GM19328 (cell line): ENCODE measurements around the gene ELL.

Experiments used
- ATAC-seq: cut with Tn5 transposase; IDR thresholded peaks from one replicate; pipeline ENCODE4 v1.9.1; 2021; ENCODE audit warnings: mild to moderate bottlenecking, moderate library complexity; ENCODE audit not compliant: unreplicated experiment

Gene ELL

DNA sequence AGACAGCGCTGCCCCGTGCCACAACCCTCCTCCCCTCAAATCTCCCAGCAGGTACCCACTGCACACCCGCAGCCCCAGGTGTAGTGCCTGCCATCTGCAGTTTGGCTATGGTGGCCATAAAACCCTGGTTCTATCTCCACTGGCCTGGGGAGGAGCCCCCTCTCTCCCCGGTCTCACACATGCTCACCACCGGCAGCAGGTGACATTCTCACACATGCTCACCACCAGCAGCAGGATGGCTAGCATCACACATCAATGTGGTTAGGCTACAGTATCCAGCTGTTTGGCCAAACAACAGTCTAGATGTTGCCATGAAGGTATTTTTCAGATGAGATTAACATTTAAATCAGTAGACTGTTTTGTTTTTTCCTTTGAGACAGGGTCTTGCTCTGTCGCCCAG, 31.1 kb downstream of the ELL start:
- no peak for ATAC-seq

DNA sequence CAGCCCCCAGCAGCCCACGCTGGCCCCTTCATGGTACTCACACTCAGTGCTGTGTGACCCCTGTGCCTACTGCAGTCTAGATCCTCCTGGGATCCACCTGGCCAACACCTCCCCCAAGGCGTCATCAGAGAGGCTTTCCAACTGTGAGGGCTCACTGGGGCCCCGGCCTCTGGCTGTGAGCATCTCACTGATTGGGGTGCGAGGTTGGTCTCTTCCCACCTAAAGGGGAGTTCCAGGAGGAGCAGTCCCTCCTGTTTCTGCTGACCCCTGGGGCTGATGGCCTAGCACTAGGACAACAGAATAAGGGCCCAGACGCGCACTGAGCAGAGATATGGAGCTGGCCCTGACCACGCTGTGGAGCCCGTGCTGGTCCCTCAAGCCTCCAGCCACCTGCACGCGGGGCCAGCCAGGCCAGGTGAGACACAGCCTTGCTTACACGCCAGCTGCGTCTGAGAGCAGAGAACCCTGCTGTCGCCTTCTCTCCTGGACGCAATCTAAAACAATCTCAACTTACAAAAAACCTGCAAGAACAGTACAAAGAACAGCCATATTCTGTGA, 32.2 kb downstream of the ELL start:
- no peak for ATAC-seq

DNA sequence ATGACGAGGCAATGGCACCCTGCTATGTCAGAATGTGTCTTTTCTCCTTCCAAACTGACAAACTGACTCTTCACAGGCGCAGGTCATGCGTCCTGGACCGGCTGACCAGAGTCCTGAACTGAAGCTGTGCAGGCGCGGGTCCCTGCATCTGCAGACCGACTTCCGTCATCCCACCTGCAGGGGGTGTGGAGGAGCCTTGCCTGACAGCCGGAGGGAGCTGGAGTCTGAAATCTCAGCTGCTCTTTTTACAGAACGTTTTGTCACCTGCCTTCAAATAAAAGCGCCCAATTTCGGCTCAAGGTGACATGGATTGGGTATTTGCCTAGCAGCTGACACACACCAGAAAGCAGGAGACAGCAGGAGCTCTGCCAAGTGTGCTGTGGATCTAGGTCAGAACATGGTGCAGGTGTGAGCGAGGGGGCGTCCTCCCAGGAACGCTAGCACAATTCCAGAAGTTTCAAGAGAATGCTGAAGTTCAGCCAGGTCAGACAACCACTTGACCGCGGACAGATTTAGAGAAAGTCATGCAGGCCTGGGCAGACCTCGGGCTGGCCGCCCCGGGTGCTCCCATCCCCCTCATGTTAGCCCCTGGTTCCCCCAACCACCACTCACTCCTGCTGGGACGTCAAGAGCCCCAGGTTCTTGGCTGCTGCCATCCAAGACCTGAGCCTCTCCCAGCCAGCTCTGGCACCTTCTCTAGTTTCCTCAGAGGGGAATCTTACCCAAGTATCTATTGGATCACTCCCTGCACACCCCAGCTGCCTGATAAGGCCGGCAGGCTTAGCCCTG, 32.8 kb downstream of the ELL start:
- no peak for ATAC-seq

DNA sequence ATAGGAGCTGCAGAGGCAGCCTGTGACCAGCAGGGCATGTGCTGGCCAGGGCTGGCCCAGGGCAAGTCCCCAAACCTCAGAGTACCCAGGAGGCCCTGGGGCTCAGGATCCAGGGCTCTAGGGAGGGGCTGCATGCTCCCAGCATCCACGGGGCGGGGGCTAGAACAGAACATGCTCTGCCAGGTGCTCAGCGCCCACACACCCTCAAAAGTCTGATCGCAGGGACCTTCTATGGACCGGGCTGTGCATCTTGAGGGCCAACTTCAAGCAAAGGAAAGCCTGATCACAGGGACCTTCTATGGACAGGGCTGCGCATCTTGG, 33.5 kb downstream of the ELL start:
- ATAC-seq, result no peak

DNA sequence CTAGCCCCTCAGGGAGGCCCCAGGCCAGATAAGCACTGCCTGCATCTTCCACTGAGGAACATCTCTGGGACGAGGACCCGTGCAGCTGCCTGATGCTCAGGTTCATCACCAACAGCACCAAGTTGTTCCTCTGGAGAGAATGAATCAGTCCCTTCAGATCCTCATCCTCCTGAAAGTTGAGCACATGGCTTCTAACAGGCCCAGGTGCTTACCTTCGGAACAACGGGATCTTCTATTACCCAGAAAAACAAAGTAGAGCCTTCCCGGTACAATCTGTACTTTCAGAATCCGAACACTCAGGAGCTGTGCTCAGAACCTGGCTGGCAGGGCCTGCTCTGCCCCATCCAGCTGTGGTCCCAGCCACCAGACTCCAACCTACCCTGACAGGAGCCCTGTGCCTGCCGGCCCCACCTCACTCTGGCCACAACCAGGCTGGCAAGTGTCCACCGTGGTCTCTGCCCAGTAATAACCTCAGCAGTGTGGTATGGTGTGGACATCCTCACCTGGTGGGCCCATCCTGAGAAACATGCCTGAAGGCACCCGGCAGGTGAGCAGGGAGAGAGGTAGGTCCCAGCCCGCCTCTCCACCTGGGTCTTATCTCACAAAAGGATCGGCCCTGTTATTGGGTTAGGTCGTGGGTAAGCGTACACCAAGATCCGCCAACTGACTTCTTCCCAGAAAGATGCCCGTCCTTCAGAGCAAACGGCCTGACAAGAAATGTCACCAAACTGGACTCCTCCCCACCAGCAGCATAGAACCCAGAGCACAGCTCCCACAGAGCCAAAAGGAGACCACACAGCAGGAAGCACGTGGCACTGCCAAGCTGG, 34.1 kb downstream of the ELL start:
- no peak for ATAC-seq

DNA sequence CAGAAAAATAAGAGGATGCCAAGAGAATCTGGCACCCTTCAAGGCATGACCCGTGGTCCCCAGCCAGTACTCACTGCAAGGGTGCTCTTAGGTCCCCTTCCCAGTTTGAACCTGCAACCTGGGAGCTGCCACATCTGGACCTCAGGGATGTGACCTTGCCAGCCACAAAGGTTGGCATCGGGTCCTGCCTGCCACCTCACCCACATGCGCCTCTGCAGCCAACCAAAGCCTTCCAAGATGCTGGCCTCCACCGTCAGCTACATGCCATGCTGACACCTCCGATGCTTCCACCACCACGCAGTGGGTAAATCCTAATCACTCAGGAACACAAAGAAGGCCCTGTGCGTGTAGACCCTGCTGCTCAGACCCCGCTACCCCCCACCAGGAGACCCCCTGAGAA, 35.1 kb downstream of the ELL start:
- no peak for ATAC-seq

DNA sequence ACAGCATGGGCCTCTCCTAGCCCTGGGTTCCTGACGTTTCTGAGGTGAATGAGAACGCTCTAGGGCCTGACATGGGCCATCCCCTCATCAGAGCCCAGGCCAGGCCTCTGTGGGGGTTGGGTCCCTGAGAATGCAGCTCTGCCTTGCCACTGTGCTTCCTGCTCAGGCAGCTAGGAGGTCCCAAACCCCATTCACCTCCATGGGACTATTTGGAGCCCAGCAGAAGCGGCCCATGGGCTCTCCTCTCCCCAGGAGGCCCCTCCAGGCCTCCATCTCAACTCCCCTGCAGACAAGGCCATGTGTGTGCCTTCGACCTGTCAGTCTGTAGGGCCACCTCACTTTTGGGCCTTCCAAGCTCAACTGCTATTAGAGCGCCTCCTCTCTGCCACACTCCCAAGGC, 36.9 kb downstream of the ELL start:
- no peak for ATAC-seq

DNA sequence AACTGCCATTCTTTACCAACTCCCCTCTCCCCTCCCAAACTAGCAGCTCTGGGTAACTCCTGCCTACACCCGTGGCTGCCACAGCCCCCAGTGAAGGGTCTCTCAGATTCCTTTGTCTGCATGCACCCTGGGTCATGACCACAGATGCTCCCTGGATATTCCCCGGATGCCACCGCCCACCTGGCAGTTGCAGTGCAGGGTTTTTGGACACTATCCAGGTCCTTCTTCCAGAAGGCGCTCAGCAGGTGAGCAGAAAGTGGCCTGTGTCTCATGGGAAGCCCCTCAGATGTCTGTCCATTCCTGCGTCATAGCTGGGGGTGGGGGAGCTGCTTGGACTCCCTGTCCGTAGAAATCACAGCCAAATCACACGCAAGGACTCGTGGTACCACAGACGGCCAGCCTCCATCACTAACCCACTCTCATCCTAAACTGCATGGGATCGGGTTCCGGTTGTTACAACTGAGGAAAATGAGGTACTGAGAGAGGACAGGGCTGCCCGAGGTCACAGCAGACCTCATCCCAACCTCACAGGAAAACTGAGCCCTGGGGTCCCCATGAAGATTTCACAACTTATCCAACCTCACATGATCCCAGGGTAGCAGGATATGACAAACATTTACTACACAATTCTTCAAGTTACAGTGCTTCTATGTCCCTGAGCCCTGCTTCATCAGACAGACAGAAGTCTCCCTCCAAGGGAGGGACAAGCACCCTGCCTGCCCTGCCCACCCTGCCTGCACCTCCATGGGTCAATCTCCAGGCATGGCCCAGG, 38.6 kb downstream of the ELL start:
- ATAC-seq, result no peak

DNA sequence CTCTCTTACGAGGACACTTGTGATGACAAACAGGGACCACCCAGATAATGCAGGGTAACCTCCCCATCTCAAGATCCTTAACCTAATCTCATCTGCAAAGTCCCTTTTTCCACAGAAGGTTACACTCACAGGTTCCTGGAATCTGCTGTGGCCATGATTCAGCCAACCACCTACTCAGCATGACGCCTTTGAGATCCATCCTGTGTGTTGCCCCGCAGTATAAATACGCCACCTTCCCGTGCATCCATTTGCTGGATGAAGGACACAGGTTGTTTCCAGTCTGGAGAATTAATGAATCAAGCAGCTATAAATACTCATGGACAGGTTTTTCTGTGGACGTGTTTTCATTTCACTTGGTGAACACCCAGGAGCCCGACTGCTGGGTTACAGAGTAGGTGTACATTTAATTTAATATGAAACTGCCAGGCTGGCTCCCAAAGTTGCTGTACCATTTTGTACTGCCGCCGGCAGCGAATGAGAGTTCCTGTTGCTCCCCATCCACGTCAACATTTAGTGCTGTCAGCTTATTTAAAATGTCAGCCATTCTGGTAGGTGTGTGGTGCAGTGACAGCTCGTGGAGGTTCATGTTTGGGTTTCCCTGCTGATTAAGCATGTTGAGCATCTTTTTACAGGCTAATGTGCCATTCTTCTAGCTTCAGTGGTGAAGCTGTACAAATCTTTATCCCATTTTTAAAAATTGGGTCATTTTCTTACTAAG, 40.2 kb downstream of the ELL start:
- ATAC-seq, result no peak

DNA sequence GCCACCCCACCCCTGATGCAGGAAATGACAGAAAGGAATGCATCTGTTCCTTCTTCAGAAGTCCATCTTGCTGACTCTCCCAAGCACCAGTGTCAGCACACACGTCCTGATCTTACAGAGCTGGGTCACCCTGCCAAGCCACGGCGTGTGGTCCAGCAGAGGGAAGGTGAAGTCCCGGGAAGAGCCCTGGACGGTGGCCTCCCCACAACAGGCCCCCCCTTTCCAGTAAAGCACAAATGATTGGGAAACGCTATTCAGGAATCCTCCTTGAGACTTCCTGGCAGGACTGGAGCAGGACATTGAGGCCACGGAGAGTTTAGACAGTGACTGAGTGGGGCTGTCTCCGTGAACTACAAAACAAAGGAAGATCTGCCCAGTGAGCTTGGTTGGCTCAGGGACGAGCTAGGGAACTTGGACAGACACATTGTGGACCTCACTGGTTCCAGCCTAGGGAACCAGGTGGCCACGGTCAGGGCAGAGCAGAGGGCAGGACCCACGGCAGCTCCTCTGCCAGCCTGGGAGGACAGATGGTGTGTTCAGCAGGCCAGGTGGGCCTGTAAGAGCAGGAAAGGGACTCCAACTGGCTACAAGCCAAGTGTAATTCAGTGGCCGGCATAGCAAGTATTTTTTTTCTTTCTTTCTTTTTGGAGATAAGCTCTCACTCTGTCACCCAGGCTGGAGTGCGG, 41.7 kb downstream of the ELL start:
- ATAC-seq, result no peak

DNA sequence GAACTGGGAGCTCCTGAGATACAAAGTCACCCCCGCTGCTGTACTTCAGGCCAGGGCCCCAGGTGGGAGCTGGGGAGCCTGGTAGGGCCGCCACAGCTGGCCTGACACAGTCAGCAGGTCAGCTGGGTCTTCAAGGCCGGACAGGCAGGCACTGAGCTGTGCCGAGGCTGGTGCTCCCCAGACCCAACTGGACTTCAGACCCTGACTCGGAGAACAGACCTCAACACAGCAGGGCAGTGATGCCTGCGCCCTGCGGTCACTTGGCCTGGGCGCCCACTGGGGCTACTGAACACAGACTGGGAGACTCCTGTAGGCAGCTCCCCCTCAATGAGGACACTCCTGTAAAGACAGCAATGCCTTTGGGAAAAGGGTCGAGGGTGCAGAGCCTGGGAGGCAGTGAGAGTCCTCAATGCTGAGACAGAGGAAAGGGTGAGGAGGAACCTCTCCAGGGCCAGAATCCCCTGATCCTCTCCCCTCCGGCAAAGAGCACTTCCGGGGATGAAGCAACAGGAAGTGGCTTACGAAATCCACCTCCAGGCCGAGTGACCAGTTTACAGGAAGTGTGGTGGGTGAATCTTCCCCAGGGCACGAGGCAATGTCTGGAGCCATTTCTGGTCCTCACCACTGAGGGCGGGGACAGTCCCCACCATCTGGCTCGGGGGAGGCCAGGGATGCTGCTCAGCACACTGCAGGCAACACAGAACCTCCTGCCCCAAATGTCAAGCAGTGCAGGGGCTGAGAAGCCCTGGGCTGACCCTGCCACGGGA, 43.1 kb downstream of the ELL start:
- no peak for ATAC-seq

DNA sequence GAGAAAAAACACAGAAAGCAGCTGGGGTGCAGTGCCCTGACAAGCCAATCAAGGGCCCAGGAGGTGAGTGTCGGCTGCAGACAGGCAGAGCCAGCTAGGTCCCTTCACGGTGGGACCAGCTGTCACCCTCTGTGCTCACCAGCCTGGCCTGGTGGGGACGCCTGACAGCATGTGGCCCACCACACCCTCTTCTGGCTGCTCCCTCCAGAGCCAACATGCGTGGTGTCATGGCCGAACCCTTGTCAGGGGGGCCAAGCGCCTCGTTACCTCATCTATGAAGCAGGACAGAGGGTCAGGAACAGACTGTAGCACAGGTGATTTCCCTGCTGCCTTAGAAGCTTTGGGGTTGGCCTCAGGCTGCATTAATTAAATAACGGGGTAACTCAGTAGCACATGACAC, 43.9 kb downstream of the ELL start:
- ATAC-seq, result no peak

DNA sequence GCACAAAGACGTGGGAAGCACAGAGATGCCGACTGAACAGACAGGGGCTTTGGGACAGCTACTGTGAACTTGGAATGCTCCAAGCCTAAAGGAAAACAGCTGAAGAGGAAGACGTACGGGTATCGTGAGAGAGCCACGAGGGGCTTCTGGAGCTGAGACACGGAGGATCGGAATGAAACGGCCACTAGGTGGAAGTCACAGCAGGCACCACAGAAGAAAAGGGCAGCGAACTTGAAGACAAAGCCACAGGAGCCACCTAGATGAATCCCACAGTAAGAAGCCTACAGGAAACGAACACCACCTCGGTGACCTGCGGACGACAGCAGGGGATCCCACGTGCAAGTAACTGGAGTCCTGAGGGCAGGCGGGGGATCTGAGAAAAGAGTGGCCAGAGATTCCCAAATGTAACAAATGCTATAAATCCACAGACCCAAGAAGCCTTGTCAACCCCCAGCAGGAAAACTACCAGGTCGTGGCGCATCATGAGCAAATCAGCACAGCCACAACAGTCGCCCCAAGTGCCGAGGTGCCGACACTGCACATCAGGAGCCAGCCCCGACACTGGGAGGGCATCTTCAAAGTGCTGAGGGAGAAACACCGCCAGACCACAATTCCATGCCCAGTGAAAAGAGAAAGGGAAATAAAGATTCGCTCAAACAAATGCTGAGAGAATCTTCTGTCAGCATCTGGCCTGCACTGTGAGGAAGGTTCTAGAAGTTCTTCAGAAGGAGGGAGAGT, 44.7 kb downstream of the ELL start:
- ATAC-seq, result no peak

DNA sequence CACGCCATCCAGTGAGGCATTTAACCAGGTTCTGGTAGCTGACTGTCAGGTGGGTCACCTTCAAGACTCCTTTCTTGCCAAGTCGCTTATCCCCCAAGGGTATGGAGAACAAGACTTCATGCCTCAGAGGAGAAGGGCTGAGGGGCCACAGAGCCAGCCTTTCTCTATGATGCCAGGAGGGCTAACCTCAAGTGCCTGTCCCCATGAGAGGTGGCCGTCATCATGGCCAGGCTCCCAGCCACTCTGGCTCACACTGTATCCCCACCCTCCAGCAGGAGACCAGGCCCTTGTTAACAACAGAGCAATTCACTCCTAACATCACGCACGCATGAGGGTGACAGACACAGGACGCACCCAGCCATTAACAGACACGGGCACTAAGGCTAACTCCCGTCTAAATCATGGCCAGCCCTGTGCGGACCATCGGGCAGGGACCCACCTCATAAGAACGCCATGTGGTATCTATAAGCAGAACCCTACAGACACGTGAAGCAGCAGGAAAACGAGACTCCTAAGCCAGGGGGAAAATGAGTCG, 45.3 kb downstream of the ELL start:
- no peak for ATAC-seq

DNA sequence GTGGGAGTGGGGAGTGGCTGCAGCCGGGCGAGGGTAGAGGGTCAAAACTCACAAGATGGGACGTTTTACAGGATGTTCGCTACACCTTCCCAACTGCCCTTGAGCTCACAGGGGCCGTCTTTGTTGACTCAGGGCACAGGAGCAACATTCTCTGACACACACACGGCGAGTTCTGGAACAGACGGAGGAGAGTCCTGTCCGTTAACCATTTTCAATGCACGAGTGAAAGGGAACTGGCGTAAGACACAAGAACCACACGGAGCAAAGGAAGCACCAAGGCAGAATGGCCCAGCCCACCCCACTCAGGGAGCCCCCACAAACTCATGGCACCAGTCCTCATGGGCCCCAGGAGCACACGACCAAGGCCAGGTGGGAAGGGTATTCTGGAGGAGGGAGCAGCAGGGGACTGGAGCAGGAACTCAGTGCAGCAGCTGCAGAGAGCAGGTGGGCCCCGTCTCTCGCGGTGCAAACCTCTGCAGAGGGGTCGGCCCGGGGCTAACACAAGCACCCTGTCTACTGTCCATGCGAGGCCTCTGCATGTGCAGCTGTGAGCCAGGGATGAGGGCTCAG, 46.0 kb downstream of the ELL start:
- no peak for ATAC-seq

DNA sequence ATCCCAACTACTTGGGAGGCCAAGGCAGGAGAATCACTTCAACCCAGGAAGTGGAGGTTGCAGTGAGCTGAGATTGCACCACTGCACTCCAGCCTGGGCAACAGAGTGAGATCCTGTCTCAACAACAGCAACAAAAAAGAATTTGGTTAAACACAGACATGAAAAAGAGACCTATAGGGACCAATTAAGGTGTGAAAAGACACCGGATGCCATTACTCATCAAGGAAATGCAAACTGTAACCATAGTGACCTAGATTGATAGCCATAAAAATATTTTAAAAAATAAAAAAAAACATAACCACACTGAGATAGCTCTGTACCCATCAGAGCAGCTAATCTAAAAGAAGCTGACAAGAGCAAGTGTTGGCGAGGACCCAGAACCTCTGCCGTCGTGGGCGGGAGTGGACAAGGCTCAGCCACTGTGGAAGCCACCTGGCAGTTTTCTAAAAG, 46.8 kb downstream of the ELL start:
- ATAC-seq, result no peak

DNA sequence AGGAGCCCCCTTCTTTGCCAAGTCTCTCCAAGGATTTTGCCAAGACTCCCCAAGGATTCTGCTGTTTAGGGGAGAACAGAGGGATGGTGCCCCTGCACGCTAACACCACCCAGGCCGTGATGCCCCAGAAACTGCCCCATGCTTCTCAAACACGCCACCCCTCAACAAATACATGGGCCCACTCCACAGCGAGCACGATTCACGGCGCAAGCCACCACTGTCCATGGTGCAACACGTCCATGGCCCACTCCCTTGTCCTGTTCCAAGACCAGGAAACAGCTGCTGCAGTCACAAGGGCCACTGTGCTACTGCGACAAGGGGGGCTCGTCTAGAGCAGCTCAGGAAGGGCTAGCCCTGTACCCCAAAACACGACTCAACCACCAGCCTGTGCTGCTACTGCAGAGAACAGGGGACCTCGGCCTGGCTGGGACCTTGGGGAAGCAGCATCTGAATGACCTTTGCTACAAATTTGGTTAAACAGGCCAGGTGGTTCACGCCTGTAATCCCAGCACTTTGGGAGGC, 47.4 kb downstream of the ELL start:
- ATAC-seq, result no peak

DNA sequence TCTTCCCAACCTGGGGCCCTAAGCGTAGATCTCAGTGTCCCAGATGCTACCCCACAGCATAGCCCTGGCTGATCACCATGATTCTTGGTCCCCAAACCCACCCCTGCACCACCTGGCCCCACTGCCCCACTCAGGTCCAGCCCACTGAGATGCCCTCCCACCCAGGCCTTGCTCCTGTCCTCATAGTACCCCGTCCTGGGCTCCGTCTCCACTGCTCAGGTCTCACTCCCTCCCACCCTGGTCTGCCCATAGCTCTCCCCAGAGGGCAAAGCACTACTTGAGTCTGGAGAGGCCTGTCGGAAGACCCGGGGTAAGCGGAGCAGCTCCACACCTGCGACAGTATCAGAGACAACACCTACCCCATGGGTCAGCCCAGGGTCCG, 48.2 kb downstream of the ELL start:
- no peak for ATAC-seq
